HepG2 (cell line): ENCODE data around the gene SLC15A1. TPM values are rescaled to one million over a fixed set of nuclear protein-coding genes. Genes with fewer than 3 reads are reported as not detected.

Source experiments
- ATAC-seq: fragments of 200-7000 bp; cut with Tn5 transposase; 3 replicates; pipeline ENCODE4 v1.9.1; 2020; ENCODE audit warnings: mild to moderate bottlenecking, moderate library complexity
- BruUV-seq: library from RNA; stranded (reverse); fragments of 400-500 nt; replicated peaks from 2 replicates; lab custom pipeline; 2021; lab: Mats Ljungman, UMichigan
- CTCF ChIA-PET: fragments of 300-600 bp; formaldehyde crosslinking; extraction: SDS; loops from one replicate; lab custom pipeline; 2021; ENCODE audit warnings: low total read pairs, inconsistent platforms, low intra/inter-chr PET ratio; lab: Yijun Ruan, JAX
- POLR2A ChIA-PET: fragments of 350-600 bp; sonication (Branson Sonifier 250); formaldehyde crosslinking; loops from one replicate; lab custom pipeline; 2020; ENCODE audit warnings: antibody characterized with exemption, inconsistent platforms; lab: Yijun Ruan, JAX
- DNase-seq: peaks from one replicate; pipeline ENCODE4 v3.0.0-alpha.2; 2015; ENCODE audit warnings: low spot score
- FAIRE-seq: peaks from 3 replicates; lab custom pipeline; 2011; peaks lifted over from hg19 to GRCh38; lab: Jason Lieb, UNC
- H2AFZ ChIP-seq: one replicate; pipeline ENCODE4 v1.6.1; 2011; ENCODE audit warnings: low read length, inconsistent platforms
- H3K27ac ChIP-seq: fragments of 300-600 bp; 3 replicates; pipeline ENCODE4 v1.8.0; 2011; ENCODE audit warnings: mixed run types, mild to moderate bottlenecking, mixed read lengths, low read length, inconsistent platforms; ENCODE audit not compliant: insufficient read depth; ENCODE audit errors: extremely low read length
- H3K27me3 ChIP-seq, 2 experiments: fragments of 200-600 bp in 1 of 2; 2 replicates in 1 of 2; 3 replicates in 1 of 2; pipeline versions ENCODE4 v1.6.0 to v1.8.0; 2011; ENCODE audit warnings: low read length in 2 of 2, mild to moderate bottlenecking in 2 of 2, moderate library complexity in 2 of 2, inconsistent platforms in 1 of 2; ENCODE audit not compliant: insufficient read depth in 2 of 2, control insufficient read depth in 1 of 2
- H3K36me3 ChIP-seq, 2 experiments: fragments of 200-600 bp in 1 of 2; replicated peaks in 1 of 2; 2 replicates in 1 of 2; 3 replicates in 1 of 2; pipeline versions ENCODE4 v1.5.1 to v1.8.0; 2011; ENCODE audit warnings: low read length in 2 of 2, inconsistent platforms in 1 of 2; ENCODE audit not compliant: insufficient read depth in 2 of 2, control insufficient read depth in 1 of 2
- H3K4me1 ChIP-seq: 2 replicates; pipeline ENCODE4 v1.5.1; 2012; ENCODE audit warnings: low read length, inconsistent platforms; ENCODE audit not compliant: insufficient read depth
- H3K4me2 ChIP-seq: 2 replicates; pipeline ENCODE4 v1.6.0; 2011; ENCODE audit warnings: low read depth, low read length, inconsistent platforms
- H3K4me3 ChIP-seq, 3 experiments: fragments of 200-600 bp in 1 of 3; sonication (generic), shearing (Covaris generic) in 1 of 3; replicated peaks in 1 of 3; 2 replicates each; pipeline ENCODE4 v1.5.1; 2011 to 2016; ENCODE audit warnings: low read length in 3 of 3, inconsistent platforms in 2 of 3, low read depth in 2 of 3, mild to moderate bottlenecking in 2 of 3, control low read depth in 1 of 3, mixed read lengths in 1 of 3; ENCODE audit not compliant: insufficient read depth in 1 of 3
- H3K79me2 ChIP-seq: one replicate; pipeline ENCODE4 v1.6.1; 2011; ENCODE audit warnings: low read length, inconsistent platforms; ENCODE audit not compliant: insufficient read depth
- H3K9ac ChIP-seq: 2 replicates; pipeline ENCODE4 v1.6.0; 2011; ENCODE audit warnings: mild to moderate bottlenecking, low read depth, low read length, inconsistent platforms; ENCODE audit not compliant: insufficient read depth
- H3K9me3 ChIP-seq: 2 replicates; pipeline ENCODE4 v1.5.1; 2012; ENCODE audit warnings: mild to moderate bottlenecking, low read length
- H4K20me1 ChIP-seq: 2 replicates; pipeline ENCODE4 v1.6.0; 2011; ENCODE audit warnings: inconsistent platforms, mild to moderate bottlenecking, low read length, moderate library complexity; ENCODE audit not compliant: insufficient read depth
- NPAS2 ChIP-seq: sonication (generic); formaldehyde crosslinking; IDR thresholded peaks from 2 replicates; pipeline ENCODE4 v1.8.0; 2022; ENCODE audit warnings: mild to moderate bottlenecking, missing genetic modification reagents, borderline replicate concordance
- SALL1 ChIP-seq: sonication (generic); formaldehyde crosslinking; IDR thresholded peaks from 2 replicates; pipeline ENCODE4 v1.8.0; 2022; ENCODE audit warnings: mild to moderate bottlenecking, missing genetic modification reagents
- TEAD3 ChIP-seq: optimal IDR thresholded peaks from 2 replicates; pipeline ENCODE3; 2016; ENCODE audit warnings: borderline replicate concordance
- ZBTB21 ChIP-seq: sonication (generic); formaldehyde crosslinking; IDR thresholded peaks from 2 replicates; pipeline ENCODE4 v1.4.0; 2020; ENCODE audit warnings: missing genetic modification reagents
- ZC3H13 ChIP-seq: sonication (generic); formaldehyde crosslinking; IDR thresholded peaks from 2 replicates; pipeline ENCODE4 v1.8.1; 2023; ENCODE audit warnings: mild to moderate bottlenecking, missing genetic modification reagents, moderate library complexity
- ZNF891 ChIP-seq: sonication (generic); formaldehyde crosslinking; IDR thresholded peaks from 2 replicates; pipeline ENCODE4 v1.5.0; 2020; ENCODE audit warnings: mild to moderate bottlenecking, missing genetic modification reagents
- WGBS: methylation state at CpG from one replicate; pipeline ENCODE4 v1.1.6; 2017; ENCODE audit warnings: low lambda C conversion rate; 5-methylcytosine and 5-hydroxymethylcytosine counted together
- in situ Hi-C: cut with HindIII; loops from 2 replicates; pipeline ENCODE4 v1.10.0; 2017; ENCODE audit warnings: low pct_unique_long_range_greater_than_20kb; ENCODE audit not compliant: extremely low pct_ligation_motif_present
- intact Hi-C: fragments of 100-400 bp; cut with micrococcal nuclease; formaldehyde crosslinking; loops from one replicate; pipeline ENCODE4 v1.10.0; 2022; ENCODE audit not compliant: unreplicated experiment
- polyA plus RNA-seq, 8 experiments: library from polyadenylated mRNA; depleted of rRNA in 3 of 8; stranded (reverse) in 7 of 8; unstranded in 1 of 8; fragments of >200 nt; fragmentation: Illumina TruSeq in 4 of 8; extraction: Trizol in 4 of 8; gene quantifications; 2 replicates each; pipeline versions ENCODE4 v1.2.1 to v1.2.3, GENCODE V29; 2011 to 2016; ENCODE audit warnings: low read depth in 4 of 8, missing spikeins in 1 of 8, mixed read lengths in 1 of 8; ENCODE audit not compliant: insufficient read depth in 1 of 8
- total RNA-seq, 5 experiments: library from RNA; depleted of rRNA; stranded (reverse); fragments of >200 nt; fragmentation: Illumina TruSeq; extraction: Trizol; gene quantifications; 2 replicates each; pipeline ENCODE4 v1.2.3, GENCODE V29; 2016; ENCODE audit warnings: low read depth in 1 of 5

The SLC15A1 gene
- total and polyA plus RNA-seq, 2 of the 13 experiments (the other 11 are each of a cell fraction or from before 2014, with no cell fraction given), result 0.17 to 0.20 TPM

DNA sequence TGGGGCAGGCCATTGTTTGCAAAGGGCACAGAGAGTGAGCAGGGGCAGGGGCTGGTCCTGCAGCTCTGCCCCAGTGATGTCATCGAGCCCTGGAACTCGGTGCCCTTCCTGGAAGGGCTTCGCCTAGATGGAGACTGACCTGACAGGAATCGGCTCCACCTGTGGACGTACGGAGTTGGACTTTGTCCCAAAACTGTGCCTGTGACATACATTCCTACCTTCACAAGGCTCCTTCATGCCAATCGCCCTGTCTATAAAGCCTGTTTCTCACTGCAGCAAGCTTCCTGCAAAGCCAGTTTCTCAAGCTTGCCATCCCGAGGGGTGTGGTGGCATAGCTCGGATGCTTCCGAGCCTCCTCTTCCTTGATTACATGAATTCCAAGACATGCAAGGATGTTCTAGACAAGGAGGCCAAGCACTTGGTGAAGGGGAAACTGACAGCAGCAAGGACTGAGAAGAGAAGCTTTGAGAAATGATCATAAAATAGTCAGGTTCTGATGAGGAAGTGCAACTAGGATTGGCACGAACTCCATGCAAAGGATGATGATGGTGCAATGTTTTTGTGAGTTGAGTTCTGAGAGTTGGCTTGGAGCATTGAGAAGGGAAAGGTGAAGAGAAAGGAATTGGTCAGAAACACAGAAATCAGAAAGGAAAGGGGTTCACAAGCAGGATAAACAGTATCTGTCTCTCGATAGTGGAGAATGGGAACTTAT is 101.9 kb downstream of the SLC15A1 start:
- DNase-seq (no peak), ATAC-seq (peak; percentile 32)
- CTCF ChIA-PET, result no interaction called here
- WGBS, result 42% methylated on average over 8 of the region's 12 CpGs
- no peaks in the 10 kb centered on the region for H3K36me3 ChIP-seq
- BruUV-seq, result no TSS peak
- H3K79me2 ChIP-seq, result no peaks in the 10 kb centered on the region
- in situ Hi-C loops, result loop anchor here (5.0 to 25.0 kb wide), 3 partner anchors 168 to 788 kb away; no protein-coding TSS in a partner anchor
- POLR2A ChIA-PET, result no interaction called here
- no peak overlapping the region for H3K9ac ChIP-seq
- peaks cover 57% of the 10 kb centered on the region for H3K4me1 ChIP-seq
- peaks cover 0 to 3% of the 10 kb centered on the region in 2 experiments; a peak in 2 of 5 replicates for H3K27me3 ChIP-seq
- peak; percentile 27; the same call in 1 of the 2 replicates for TF ChIP-seq SALL1 (CRISPR knock-in tag)
- no peak for TF ChIP-seq NPAS2 (CRISPR knock-in tag)
- 0 out of 2 replicates have a peak, but pooled peaks have one; percentile 33 for TF ChIP-seq ZBTB21 (CRISPR knock-in tag)
- no peak for TF ChIP-seq ZC3H13 (CRISPR knock-in tag)
- TF ChIP-seq TEAD3, result peak; percentile 16
- TF ChIP-seq, all 625 proteins: peak for 3
- Histone ChIP-seq H3K9me3 (no peaks in the 10 kb centered on the region), H3K4me3 (no peak overlapping the region), H4K20me1 (no peaks in the 10 kb centered on the region), H3K4me2 (no peak overlapping the region; the same call in 1 of the 2 replicates), H2AFZ (no peak overlapping the region), H3K27ac (no peak overlapping the region)
- intact Hi-C loops, result loop anchor here (5.0 to 10.0 kb wide), 3 partner anchors 76 to 203 kb away; partner anchors contain the start of gene STK24
- FAIRE-seq, result peak; percentile 12

DNA sequence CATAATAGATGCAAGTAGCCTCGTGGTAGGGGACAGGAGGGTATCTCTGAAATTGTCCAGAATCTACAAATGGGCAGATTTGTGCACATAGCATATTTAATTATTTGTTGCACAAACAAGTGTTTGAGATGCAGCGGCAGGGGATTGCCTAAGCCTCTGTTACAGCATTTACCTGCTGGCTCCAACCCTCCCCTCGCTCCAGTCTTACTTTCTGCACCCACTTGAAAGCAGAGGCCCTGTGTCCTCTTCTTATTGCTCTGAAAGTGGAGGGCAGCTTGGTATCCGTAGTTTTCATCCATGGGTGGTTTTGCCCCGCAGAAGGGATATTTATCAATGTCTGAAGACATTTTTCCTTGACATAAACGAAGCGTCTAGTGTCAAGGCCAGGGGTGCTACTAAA is 102.6 kb downstream of the SLC15A1 start:
- Histone ChIP-seq H3K9ac (no peak overlapping the region), H3K9me3 (no peaks in the 10 kb centered on the region), H4K20me1 (no peaks in the 10 kb centered on the region), H3K36me3 (no peaks in the 10 kb centered on the region), H3K79me2 (no peaks in the 10 kb centered on the region), H2AFZ (no peak overlapping the region), H3K4me2 (no peak overlapping the region; the same call in 1 of the 2 replicates), H3K4me3 (no peak overlapping the region), H3K4me1 (peaks cover 57% of the 10 kb centered on the region), H3K27ac (no peak overlapping the region), H3K27me3 (peaks cover 0 to 3% of the 10 kb centered on the region in 2 experiments; a peak in 1 of 5 replicates)
- ATAC-seq (no peak), FAIRE-seq (no peak), DNase-seq (no peak)
- POLR2A ChIA-PET, result no interaction called here
- in situ Hi-C loops, result loop anchor here (5.0 to 25.0 kb wide), 3 partner anchors 168 to 788 kb away; no protein-coding TSS in a partner anchor
- intact Hi-C loops, result loop anchor here (5.0 to 10.0 kb wide), 3 partner anchors 75 to 203 kb away; partner anchors contain the start of gene STK24
- CTCF ChIA-PET, result no interaction called here
- no TSS peak for BruUV-seq
- WGBS, result 30% methylated on average over 7 of the region's 7 CpGs
- TF ChIP-seq ZNF891 (CRISPR knock-in tag), result no peak
